SU-DHL-6 (cell line): ENCODE results near the gene OSBPL7.

Source experiments
- H2AFZ ChIP-seq: fragments of 200-600 bp; sonication (generic); 2 replicates; pipeline ENCODE4 v1.6.1; 2014; ENCODE audit warnings: low read depth, mild to moderate bottlenecking, moderate library complexity, mixed read lengths, antibody characterized with exemption, low read length; ENCODE audit not compliant: severe bottlenecking
- H3F3A ChIP-seq: fragments of 200-600 bp; shearing (Covaris generic); 2 replicates; pipeline ENCODE4 v1.6.0; 2016; ENCODE audit warnings: antibody characterized with exemption, mild to moderate bottlenecking; ENCODE audit not compliant: insufficient read depth
- H3K27ac ChIP-seq: fragments of 200-600 bp; sonication (generic); 2 replicates; pipeline ENCODE4 v1.5.1; 2016; ENCODE audit warnings: low read depth, mild to moderate bottlenecking, low read length, moderate library complexity, mixed read lengths
- H3K27me3 ChIP-seq: fragments of 200-600 bp; sonication (generic), shearing (Covaris generic); 2 replicates; pipeline ENCODE4 v1.6.0; 2014; ENCODE audit warnings: mild to moderate bottlenecking, low read length
- H3K36me3 ChIP-seq: fragments of 200-600 bp; sonication (generic); 2 replicates; pipeline ENCODE4 v1.6.1; 2014; ENCODE audit warnings: mild to moderate bottlenecking, low read length, mixed read lengths
- H3K4me2 ChIP-seq: fragments of 300-600, 200-600 bp; shearing (Covaris generic), sonication (generic); 2 replicates; pipeline ENCODE4 v1.6.0; 2014; ENCODE audit warnings: low read length, low read depth, mild to moderate bottlenecking; ENCODE audit not compliant: poor library complexity, severe bottlenecking
- H3K4me3 ChIP-seq: fragments of 200-600 bp; sonication (generic); 2 replicates; pipeline ENCODE4 v1.5.1; 2014; ENCODE audit warnings: antibody characterized with exemption, low read length, mild to moderate bottlenecking, mixed read lengths; ENCODE audit not compliant: insufficient read depth, poor library complexity, severe bottlenecking
- H3K79me2 ChIP-seq: fragments of 200-600 bp; sonication (generic); 2 replicates; pipeline ENCODE4 v1.6.1; 2014; ENCODE audit warnings: mild to moderate bottlenecking, low read length, moderate library complexity; ENCODE audit not compliant: insufficient read depth
- H3K9ac ChIP-seq: fragments of 200-600 bp; sonication (generic); 2 replicates; pipeline ENCODE4 v1.7.0; 2014; ENCODE audit warnings: mild to moderate bottlenecking, low read length
- H3K9me2 ChIP-seq: fragments of 200-600 bp; sonication (generic); replicated peaks from 2 replicates; pipeline ENCODE4 v1.6.1; 2014; ENCODE audit warnings: low read length; ENCODE audit not compliant: insufficient read depth
- H3K9me3 ChIP-seq: fragments of 200-600 bp; sonication (generic); 2 replicates; pipeline ENCODE4 v1.6.1; 2014; ENCODE audit warnings: low read length, mixed read lengths; ENCODE audit not compliant: insufficient read depth
- H4K20me1 ChIP-seq: fragments of 200-600 bp; sonication (generic); 2 replicates; pipeline ENCODE4 v1.6.1; 2014; ENCODE audit warnings: low read depth, mild to moderate bottlenecking, antibody characterized with exemption, low read length, moderate library complexity, mixed read lengths
- EZH2phosphoT487 ChIP-seq: fragments of 200-600 bp; sonication (generic), shearing (Covaris generic); conservative IDR thresholded peaks from 2 replicates; pipeline ENCODE4 v1.6.1; 2018; ENCODE audit warnings: mild to moderate bottlenecking, antibody characterized with exemption, low read length, moderate library complexity, mixed read lengths
- TF ChIP-seq, protein P1 (sequence below): fragments of 200-600 bp; sonication (generic); IDR thresholded peaks from one replicate; pipeline ENCODE4 v1.5.1; 2017; ENCODE audit warnings: antibody characterized with exemption, mild to moderate bottlenecking, low read length, moderate library complexity; ENCODE audit not compliant: insufficient read depth, poor library complexity, severe bottlenecking

Gene OSBPL7

GRCh38 chr17:47869114-47869513, 47.5 kb upstream of the OSBPL7 start:
- no peaks in the 10 kb centered on the region for H4K20me1 ChIP-seq
- H3K27me3 ChIP-seq: no peaks in the 10 kb centered on the region
- no peak overlapping the region for H3K27ac ChIP-seq

DNA sequence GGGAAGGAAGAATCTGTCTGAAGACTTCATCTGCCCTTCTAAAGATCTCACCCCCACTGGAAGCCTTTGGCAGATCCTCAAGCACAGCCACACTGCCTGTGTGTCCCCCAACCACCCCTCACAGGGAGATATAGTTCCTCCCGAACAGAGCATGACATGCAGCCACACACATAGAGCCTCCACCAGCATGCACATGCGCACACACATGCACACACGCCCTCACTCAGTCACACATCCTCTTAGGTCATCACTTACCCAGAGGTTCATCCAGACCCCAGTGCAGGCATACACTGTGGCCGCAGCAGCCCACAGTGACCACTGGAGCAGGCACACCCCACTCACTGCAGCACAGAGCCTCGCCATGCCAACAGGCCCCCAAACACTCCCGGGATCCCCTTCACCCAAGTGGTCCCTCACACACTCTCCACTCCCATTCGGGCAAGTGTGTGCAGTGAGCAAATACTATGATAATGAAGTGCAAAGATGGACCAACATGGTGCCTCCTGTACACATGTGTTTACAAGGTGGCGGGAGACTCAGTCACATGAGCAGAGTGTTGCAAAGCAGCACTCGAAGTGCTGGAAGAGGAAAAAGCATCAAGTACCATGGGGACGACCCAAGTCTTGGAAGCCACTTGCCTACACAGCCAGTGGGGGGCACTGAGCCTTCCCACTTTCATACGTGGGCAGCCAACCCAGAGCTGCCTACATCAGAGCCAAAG, 46.4 kb upstream of the OSBPL7 start:
- no peak overlapping the region for H3K4me2 ChIP-seq
- H4K20me1 ChIP-seq: no peaks in the 10 kb centered on the region
- H3K36me3 ChIP-seq: no peaks in the 10 kb centered on the region
- no peaks in the 10 kb centered on the region for H3K9me3 ChIP-seq
- no peak overlapping the region for H3K4me3 ChIP-seq
- TF ChIP-seq, protein P1, sequence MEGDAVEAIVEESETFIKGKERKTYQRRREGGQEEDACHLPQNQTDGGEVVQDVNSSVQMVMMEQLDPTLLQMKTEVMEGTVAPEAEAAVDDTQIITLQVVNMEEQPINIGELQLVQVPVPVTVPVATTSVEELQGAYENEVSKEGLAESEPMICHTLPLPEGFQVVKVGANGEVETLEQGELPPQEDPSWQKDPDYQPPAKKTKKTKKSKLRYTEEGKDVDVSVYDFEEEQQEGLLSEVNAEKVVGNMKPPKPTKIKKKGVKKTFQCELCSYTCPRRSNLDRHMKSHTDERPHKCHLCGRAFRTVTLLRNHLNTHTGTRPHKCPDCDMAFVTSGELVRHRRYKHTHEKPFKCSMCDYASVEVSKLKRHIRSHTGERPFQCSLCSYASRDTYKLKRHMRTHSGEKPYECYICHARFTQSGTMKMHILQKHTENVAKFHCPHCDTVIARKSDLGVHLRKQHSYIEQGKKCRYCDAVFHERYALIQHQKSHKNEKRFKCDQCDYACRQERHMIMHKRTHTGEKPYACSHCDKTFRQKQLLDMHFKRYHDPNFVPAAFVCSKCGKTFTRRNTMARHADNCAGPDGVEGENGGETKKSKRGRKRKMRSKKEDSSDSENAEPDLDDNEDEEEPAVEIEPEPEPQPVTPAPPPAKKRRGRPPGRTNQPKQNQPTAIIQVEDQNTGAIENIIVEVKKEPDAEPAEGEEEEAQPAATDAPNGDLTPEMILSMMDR: no peak
- no peak for TF ChIP-seq EZH2phosphoT487
- no peak overlapping the region for H2AFZ ChIP-seq
- H3F3A ChIP-seq: no peaks in the 10 kb centered on the region
- no peaks in the 10 kb centered on the region for H3K27me3 ChIP-seq
- no peaks in the 10 kb centered on the region for H3K9me2 ChIP-seq
- H3K27ac ChIP-seq: no peak overlapping the region
- no peaks in the 10 kb centered on the region for H3K79me2 ChIP-seq
- no peak overlapping the region for H3K9ac ChIP-seq

More at GRCh38 chr17:47869114-47869513, 47.5 kb upstream of the OSBPL7 start:
- Histone ChIP-seq H3K4me2 (no peak overlapping the region), H3K4me3 (no peak overlapping the region), H3K36me3 (no peaks in the 10 kb centered on the region), H3F3A (no peaks in the 10 kb centered on the region), H3K9ac (no peak overlapping the region), H3K9me2 (no peaks in the 10 kb centered on the region), H3K79me2 (no peaks in the 10 kb centered on the region), H3K9me3 (no peaks in the 10 kb centered on the region), H2AFZ (no peak overlapping the region)
- TF ChIP-seq, protein P1: no peak
- no peak for TF ChIP-seq EZH2phosphoT487

DNA sequence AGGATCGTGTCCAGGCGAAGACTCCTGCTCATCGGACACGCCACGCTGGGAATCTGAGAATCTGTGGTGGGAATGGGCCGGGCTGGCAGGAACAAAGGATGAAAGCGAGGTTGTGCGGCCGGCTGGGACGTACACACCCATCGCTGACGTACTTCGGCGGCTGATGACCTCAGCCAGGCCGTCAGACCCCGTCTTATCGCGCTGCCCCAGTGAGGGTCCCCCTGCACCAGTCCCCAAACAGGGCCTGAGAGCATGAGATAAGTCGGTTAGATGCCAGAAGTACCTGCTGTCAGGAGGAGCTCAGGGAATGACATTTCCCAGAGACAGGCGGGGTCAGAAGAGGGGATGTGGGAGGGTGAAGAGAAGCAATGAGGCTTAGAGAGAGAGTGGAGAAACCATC, 45.3 kb upstream of the OSBPL7 start:
- Histone ChIP-seq H3K9ac (no peak overlapping the region), H3K79me2 (no peaks in the 10 kb centered on the region), H3K9me2 (no peaks in the 10 kb centered on the region), H3K36me3 (no peaks in the 10 kb centered on the region), H3K9me3 (no peaks in the 10 kb centered on the region), H3F3A (no peaks in the 10 kb centered on the region), H4K20me1 (no peaks in the 10 kb centered on the region), H2AFZ (no peak overlapping the region), H3K4me3 (no peak overlapping the region), H3K27ac (no peak overlapping the region), H3K27me3 (no peaks in the 10 kb centered on the region), H3K4me2 (no peak overlapping the region)
- TF ChIP-seq EZH2phosphoT487: no peak
- TF ChIP-seq, protein P1: no peak
